GM13977 (cell line): Measurements from ENCODE around the gene MYT1.

Source experiments
- DNase-seq: peaks from one replicate; pipeline ENCODE4 v3.0.0; 2012; ENCODE audit warnings: low spot score
- in situ Hi-C: fragments of 300-500 bp; cut with MboI; formaldehyde crosslinking; loops from one replicate; pipeline ENCODE4 v1.12.0; 2022; ENCODE audit warnings: low sequenced_read_pairs, low pct_unique_long_range_greater_than_20kb, mixed read lengths, inconsistent platforms; ENCODE audit not compliant: unreplicated experiment
- TF ChIP-seq, protein P1 (sequence below): IDR thresholded peaks from 2 replicates; pipeline ENCODE4 v1.5.1; 2012; ENCODE audit warnings: mild to moderate bottlenecking, control low read depth; ENCODE audit not compliant: insufficient read depth; ENCODE audit errors: extremely low read depth, missing control alignments

Gene MYT1

DNA sequence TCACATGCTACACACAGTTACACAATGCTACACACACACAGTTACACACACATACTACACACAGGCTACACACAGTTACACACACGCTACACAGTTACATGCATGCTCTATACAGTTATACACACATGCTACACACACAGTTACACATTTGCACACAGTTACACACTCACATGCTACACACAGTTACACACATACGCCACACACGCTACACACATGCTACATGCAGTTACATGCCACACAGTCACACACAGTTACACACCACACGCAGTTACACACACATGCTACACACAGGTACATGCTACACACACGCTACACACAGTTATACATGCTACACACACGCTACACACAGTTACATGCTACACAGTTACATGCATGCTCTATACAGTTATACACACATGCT is 15.6 kb downstream of the MYT1 start:
- DNase-seq: no peak
- TF ChIP-seq, protein P1, sequence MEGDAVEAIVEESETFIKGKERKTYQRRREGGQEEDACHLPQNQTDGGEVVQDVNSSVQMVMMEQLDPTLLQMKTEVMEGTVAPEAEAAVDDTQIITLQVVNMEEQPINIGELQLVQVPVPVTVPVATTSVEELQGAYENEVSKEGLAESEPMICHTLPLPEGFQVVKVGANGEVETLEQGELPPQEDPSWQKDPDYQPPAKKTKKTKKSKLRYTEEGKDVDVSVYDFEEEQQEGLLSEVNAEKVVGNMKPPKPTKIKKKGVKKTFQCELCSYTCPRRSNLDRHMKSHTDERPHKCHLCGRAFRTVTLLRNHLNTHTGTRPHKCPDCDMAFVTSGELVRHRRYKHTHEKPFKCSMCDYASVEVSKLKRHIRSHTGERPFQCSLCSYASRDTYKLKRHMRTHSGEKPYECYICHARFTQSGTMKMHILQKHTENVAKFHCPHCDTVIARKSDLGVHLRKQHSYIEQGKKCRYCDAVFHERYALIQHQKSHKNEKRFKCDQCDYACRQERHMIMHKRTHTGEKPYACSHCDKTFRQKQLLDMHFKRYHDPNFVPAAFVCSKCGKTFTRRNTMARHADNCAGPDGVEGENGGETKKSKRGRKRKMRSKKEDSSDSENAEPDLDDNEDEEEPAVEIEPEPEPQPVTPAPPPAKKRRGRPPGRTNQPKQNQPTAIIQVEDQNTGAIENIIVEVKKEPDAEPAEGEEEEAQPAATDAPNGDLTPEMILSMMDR: no peak
- in situ Hi-C loops: no loop called here

DNA sequence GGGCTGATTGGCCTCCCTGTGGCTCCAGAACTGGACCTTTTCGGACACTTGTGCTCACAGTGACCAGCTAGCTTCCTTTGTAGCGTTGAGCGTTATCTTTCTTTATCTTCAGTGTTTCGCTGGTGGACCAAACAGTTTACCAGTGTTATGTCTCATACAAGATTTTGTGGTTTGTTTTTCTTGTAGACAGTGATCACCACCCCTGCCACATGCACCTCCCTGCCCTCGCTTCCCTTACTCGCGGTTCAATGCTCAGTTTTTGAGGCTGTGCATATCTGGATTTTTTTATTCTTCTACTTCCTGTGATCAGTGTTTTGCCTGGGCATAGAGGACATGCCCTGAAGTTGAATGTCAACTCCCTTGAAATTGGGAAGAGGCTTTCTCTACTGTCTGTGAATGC is 16.4 kb downstream of the MYT1 start:
- in situ Hi-C loops: no loop called here

DNA sequence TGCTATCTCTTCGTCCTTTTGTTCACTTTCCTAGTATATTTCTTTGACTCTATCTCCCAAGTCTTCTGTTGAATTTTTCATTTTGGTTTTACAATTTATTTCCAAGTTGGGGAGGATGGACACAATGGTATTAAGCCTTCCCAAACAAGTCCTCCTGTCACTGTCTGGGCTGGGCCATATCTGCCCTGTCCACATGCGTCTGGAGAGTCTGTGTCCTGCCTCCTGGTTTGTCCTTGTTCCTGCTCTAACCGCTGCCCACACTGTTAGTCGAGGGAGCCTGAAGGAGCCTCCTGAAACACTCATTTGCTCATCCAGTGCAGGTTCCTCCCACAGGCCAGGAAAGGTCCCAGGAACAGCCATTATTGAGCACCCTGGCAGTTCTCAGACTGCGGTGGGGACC is 17.1 kb downstream of the MYT1 start:
- TF ChIP-seq, protein P1: no peak
- DNase-seq: no peak
- in situ Hi-C loops: no loop called here

More for the DNA sequence above, 16.4 kb downstream of the MYT1 start:
- DNase-seq: no peak
- TF ChIP-seq, protein P1: no peak

DNA sequence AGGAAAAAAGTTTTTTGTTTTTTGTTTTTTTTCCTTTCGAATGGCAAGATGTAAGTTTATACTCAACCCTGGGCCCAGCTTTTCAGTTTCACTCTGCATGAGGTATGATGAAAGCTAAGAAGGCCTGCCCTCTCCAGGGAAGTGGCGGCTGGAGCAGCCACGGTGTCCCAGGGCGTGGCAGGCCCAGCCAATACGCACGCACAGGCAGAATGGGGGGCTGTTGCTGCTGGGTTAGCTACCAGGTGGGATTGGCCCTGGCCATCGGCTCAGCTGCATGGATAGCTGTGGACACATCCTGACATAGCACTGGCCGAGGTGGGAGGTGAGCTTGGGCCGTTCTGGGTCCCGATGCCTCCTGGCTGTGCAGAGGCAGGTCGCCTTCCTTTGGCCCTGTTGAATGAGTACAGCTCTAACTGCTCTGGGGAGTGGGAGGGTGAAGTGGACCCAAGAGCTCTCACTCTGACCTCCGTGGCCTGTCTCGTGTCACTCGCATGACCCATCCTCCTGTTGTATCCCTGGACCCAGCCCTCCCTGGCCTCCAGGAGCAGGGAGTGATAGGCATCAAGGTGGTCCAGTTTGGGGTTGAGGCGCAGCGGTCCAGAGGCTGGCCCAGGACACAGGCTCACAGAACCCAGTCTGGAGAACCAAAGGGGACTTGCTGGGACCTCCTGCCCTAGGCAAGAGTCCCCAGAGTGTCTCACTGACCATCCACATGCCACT is 18.1 kb downstream of the MYT1 start:
- DNase-seq: no peak
- TF ChIP-seq, protein P1: no peak
- in situ Hi-C loops: no loop called here

DNA sequence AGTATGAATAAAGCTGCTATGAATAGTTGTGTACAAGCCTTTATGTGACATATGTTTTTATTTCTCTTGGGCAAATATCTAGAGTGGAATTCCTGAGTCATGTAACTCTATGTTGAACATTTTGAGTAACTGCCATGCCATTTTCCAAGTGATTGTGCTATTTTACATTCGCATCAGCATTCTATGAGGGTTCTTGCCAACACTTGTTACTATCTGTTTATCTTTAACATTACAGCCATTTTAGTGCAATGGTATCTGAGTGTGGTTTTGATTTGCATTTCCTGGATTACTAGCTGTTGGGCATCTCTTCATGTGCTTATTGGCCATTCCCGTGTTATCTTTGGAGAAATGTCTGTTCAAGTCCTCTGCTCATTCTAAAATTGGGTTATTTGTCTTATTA is 19.1 kb downstream of the MYT1 start:
- in situ Hi-C loops: no loop called here
- TF ChIP-seq, protein P1: no peak
- no peak for DNase-seq

DNA sequence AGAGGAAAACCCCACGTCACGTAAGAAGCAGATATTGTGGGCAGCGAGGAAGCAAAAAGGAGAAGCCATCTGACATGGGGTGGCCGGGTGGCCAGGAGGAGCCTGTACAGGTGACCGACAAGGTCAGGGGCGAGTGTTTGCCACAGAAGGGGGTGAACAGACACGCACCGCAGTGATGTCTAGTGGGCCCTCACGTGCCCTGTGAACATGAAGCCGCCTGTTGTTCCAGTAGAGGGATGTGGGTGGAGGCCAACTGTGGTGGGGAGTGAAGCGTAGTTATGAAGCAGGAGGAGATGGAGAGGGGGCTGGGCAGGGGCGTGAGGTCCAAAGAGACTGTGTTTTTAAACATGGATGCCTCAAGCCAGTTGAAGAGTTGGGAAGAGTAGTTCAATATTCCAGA is 20.5 kb downstream of the MYT1 start:
- in situ Hi-C loops: no loop called here
- TF ChIP-seq, protein P1: no peak
- DNase-seq: no peak
